Small intestine (tissue), 7 donors: ENCODE data around the gene ZNF536. TPM values are rescaled to one million over a fixed set of nuclear protein-coding genes. Genes with fewer than 3 reads are reported as not detected.
"Not testable (repeated sequence)": the region's sequence is repeated elsewhere in the genome, so short reads cannot be mapped to it uniquely, and the experiment has no call there.

ENCODE experiments used
- DNase-seq, 2 donors: peaks; one replicate each; pipeline versions ENCODE4 v3.0.0 to v3.0.0-alpha.2; 2013
- FAIRE-seq: peaks from 2 replicates; lab custom pipeline; 2012; peaks lifted over from hg19 to GRCh38; lab: Jason Lieb, UNC
- H3K27ac ChIP-seq, 3 donors: one replicate each; pipeline ENCODE4 v1.5.1; 2013; ENCODE audit warnings: low read length in 2 of 3, mild to moderate bottlenecking in 2 of 3, control low read depth in 1 of 3, inconsistent platforms in 1 of 3, low read depth in 1 of 3, moderate library complexity in 1 of 3
- H3K27me3 ChIP-seq, 3 donors: one replicate each; pipeline ENCODE4 v1.6.1; 2013; ENCODE audit warnings: low read length in 3 of 3, inconsistent platforms in 1 of 3; ENCODE audit not compliant: control insufficient read depth in 3 of 3, insufficient read depth in 3 of 3
- H3K36me3 ChIP-seq, 3 donors: one replicate each; pipeline ENCODE4 v1.6.1; 2013; ENCODE audit warnings: low read length in 3 of 3, inconsistent platforms in 1 of 3, low read depth in 1 of 3, mild to moderate bottlenecking in 1 of 3, moderate library complexity in 1 of 3; ENCODE audit not compliant: control insufficient read depth in 3 of 3, insufficient read depth in 2 of 3
- H3K4me1 ChIP-seq, 3 donors: one replicate each; pipeline ENCODE4 v1.6.1; 2013; ENCODE audit warnings: low read length in 2 of 3, inconsistent platforms in 1 of 3, low read depth in 1 of 3, mild to moderate bottlenecking in 1 of 3, moderate library complexity in 1 of 3; ENCODE audit not compliant: control insufficient read depth in 3 of 3, insufficient read depth in 2 of 3
- H3K4me3 ChIP-seq, 3 donors: one replicate each; pipeline ENCODE4 v1.5.1; 2013; ENCODE audit warnings: low read length in 3 of 3, control low read depth in 1 of 3, inconsistent platforms in 1 of 3, low read depth in 1 of 3, mild to moderate bottlenecking in 1 of 3, moderate library complexity in 1 of 3
- H3K9me3 ChIP-seq, 2 donors: one replicate each; pipeline ENCODE4 v1.6.1; 2013; ENCODE audit warnings: low read depth in 1 of 2, low read length in 1 of 2; ENCODE audit not compliant: control insufficient read depth in 2 of 2, insufficient read depth in 1 of 2
- WGBS, 3 donors: extraction: QIAGEN DNeasy Blood & Tissue Kit; methylation state at CpG; one replicate each; pipeline ENCODE4 v1.1.7; 2013; 5-methylcytosine and 5-hydroxymethylcytosine counted together
- polyA plus RNA-seq, 4 donors: library from polyadenylated mRNA; stranded (reverse) in 3 of 4; unstranded in 1 of 4; fragments of 200-250 nt in 3 of 4; fragments of 120-200 nt in 1 of 4; gene quantifications; one replicate each; pipeline versions ENCODE4 v1.2.1 to v1.2.3, GENCODE V29; 2013
- donor health status: healthy with polysubstance abuse.
- donor health status: control.
- donor health status: control.
- donor health status: Bipolar disorder and iron deficiency.
- donor health status: healthy.

The ZNF536 gene
- polyA plus RNA-seq, 4 donors = 0.27 to 3.3 (median 0.98) TPM; not detected in 1

DNA sequence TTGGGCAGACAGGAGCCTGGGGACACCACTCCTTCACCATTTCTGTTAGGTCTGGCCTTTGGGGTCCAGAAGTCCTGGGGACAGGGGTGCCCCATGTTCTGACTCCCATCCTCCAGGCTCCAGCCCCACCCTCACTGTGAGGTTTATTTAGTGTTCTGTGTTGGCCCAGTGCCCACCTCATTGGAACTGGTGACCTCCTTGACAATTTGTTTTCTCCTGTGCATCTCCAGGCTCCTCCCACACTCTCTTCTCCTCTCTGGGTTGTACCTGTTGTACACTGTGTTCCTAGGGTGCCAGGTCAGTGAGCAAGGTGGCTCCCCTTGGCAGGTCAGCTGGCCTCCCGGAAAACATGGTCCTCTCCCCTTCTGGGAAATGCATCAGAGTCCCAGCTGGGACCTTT lies 110.8 kb downstream of the ZNF536 start:
- Histone ChIP-seq H3K27ac (no peak overlapping the region), H3K4me1 (no peaks in the 10 kb centered on the region), H3K4me3 (no peak overlapping the region), H3K27me3 (no peaks in the 10 kb centered on the region), H3K9me3 (no peaks in the 10 kb centered on the region), H3K36me3 (no peaks in the 10 kb centered on the region)
- no peak for FAIRE-seq
- DNase-seq = no peak
- 64 to 83% (median 71%) methylated on average over 1 of the region's 1 CpG for WGBS, 3 donors

GRCh38 chr19:30486250-30486649 lies 114.1 kb downstream of the ZNF536 start:
- FAIRE-seq, H3K4me1 ChIP-seq, H3K36me3 ChIP-seq, H3K9me3 ChIP-seq, H3K27ac ChIP-seq, H3K27me3 ChIP-seq, DNase-seq, H3K4me3 ChIP-seq: not testable (repeated sequence)
- WGBS, 3 donors = 83 to 90% (median 87%) methylated on average over 2 of the region's 2 CpGs

DNA sequence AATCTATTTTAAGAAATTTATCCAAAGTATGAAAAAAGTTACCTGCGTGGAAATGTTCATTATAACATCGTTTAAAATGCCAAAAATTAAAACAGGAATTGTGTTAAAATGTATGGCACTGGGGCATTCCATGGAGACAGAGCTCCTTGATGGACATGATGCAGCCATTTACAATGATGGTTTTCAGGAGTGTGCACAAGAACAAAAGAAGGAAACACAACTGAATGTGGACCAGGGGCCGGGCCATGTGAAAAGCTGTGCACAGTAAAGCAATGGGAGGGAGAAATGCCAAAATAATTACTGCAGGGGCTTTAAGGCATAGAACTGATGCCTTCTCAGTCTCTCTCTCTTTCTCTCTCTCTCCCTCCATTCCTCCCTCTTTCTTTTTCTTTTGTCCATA lies 115.0 kb downstream of the ZNF536 start:
- no peak overlapping the region for H3K4me3 ChIP-seq
- FAIRE-seq (no peak), DNase-seq (no peak)
- H3K27ac ChIP-seq = no peak overlapping the region
- WGBS, 3 donors = 78 to 83% (median 81%) methylated on average over 3 of the region's 3 CpGs
- no peaks in the 10 kb centered on the region for H3K27me3 ChIP-seq
- H3K36me3 ChIP-seq = no peaks in the 10 kb centered on the region
- H3K4me1 ChIP-seq = no peaks in the 10 kb centered on the region
- H3K9me3 ChIP-seq = no peaks in the 10 kb centered on the region

- H3K27me3 ChIP-seq = no peaks in the 10 kb centered on the region
- H3K9me3 ChIP-seq = no peaks in the 10 kb centered on the region
- no peak for DNase-seq
- no peak overlapping the region for H3K4me3 ChIP-seq
- H3K36me3 ChIP-seq = no peaks in the 10 kb centered on the region
- 58 to 71% (median 69%) methylated on average over 3 of the region's 3 CpGs for WGBS, 3 donors
- no peak overlapping the region for H3K27ac ChIP-seq
- FAIRE-seq = no peak
- H3K4me1 ChIP-seq = no peaks in the 10 kb centered on the region
Observed at GRCh38 chr19:30488191-30488590, 116.0 kb downstream of the ZNF536 start.

GRCh38 chr19:30490760-30491159 lies 118.6 kb downstream of the ZNF536 start:
- DNase-seq (no peak), FAIRE-seq (no peak)
- Histone ChIP-seq H3K27ac (no peak overlapping the region), H3K27me3 (no peaks in the 10 kb centered on the region), H3K9me3 (no peaks in the 10 kb centered on the region), H3K4me3 (no peak overlapping the region), H3K36me3 (no peaks in the 10 kb centered on the region), H3K4me1 (no peaks in the 10 kb centered on the region)
- WGBS, 3 donors = 85 to 88% (median 87%) methylated on average over 8 of the region's 8 CpGs

GRCh38 chr19:30492586-30493270 lies 120.5 kb downstream of the ZNF536 start:
- H3K4me3 ChIP-seq = no peak overlapping the region
- H3K27ac ChIP-seq = no peak overlapping the region
- no peaks in the 10 kb centered on the region for H3K27me3 ChIP-seq
- WGBS, 3 donors = 46 to 50% (median 46%) methylated on average over 11 of the region's 11 CpGs
- no peak for FAIRE-seq
- no peaks in the 10 kb centered on the region for H3K9me3 ChIP-seq
- H3K4me1 ChIP-seq = no peaks in the 10 kb centered on the region
- no peaks in the 10 kb centered on the region for H3K36me3 ChIP-seq
- no peak for DNase-seq

DNA sequence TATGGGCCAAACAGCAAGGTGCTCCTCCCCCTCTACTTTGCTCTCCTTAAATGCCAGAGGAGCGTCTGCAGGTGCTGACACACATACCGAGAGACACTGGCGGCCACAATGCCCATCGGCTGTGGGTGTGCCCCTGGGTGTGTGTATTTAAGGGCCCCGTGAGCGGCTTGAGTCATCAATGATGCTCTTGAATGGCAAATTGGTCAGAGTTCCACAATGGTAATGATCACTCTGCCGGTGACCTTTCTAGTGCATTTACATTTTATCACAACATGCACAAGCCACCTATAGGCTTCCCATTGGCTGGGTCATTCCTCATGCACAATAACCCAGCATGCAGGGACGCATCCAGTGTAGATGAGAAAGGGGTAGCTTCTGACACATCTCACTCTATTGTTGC lies 124.8 kb downstream of the ZNF536 start:
- no peak for FAIRE-seq
- H3K9me3 ChIP-seq = no peaks in the 10 kb centered on the region
- 59 to 75% (median 60%) methylated on average over 8 of the region's 8 CpGs for WGBS, 3 donors
- H3K4me3 ChIP-seq = no peak overlapping the region
- H3K27me3 ChIP-seq = no peaks in the 10 kb centered on the region
- DNase-seq = no peak
- no peak overlapping the region for H3K27ac ChIP-seq
- H3K36me3 ChIP-seq = no peaks in the 10 kb centered on the region
- no peaks in the 10 kb centered on the region for H3K4me1 ChIP-seq

DNA sequence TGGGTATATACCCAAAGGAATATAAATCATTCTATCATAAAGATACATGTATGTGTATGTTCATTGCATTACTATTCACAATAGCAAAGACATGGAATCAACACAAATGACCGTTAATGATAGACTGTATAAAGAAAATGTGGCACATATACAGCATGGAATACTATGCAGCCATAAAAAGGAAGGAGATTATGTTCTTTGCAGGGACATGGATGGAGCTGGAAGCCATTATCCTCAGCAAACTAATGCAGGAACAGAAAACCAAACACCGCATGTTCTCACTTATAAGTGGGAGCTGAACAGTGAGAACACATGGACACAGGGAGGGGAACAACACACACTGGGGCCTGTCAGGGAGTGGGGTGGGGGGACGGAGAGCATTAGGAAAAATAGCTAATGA lies 125.9 kb downstream of the ZNF536 start:
- not testable (repeated sequence) for H3K4me1 ChIP-seq, H3K4me3 ChIP-seq, H3K27ac ChIP-seq, H3K36me3 ChIP-seq, DNase-seq, H3K27me3 ChIP-seq, H3K9me3 ChIP-seq, FAIRE-seq
- WGBS, 3 donors = 56 to 88% (median 85%) methylated on average over 2 to 3 of the region's 3 CpGs

- DNase-seq (no peak), FAIRE-seq (no peak)
- Histone ChIP-seq H3K36me3 (no peaks in the 10 kb centered on the region), H3K27ac (no peak overlapping the region), H3K9me3 (no peaks in the 10 kb centered on the region), H3K27me3 (no peaks in the 10 kb centered on the region), H3K4me3 (no peak overlapping the region), H3K4me1 (no peaks in the 10 kb centered on the region)
- 27 to 37% (median 28%) methylated on average over 12 of the region's 12 CpGs for WGBS, 3 donors
Observed at GRCh38 chr19:30498707-30499106, 126.5 kb downstream of the ZNF536 start.
